Upper lobe of left lung (tissue), 6 donors: ENCODE measurements around the gene MYADML2. TPM values are rescaled to one million over a fixed set of nuclear protein-coding genes. Genes with fewer than 3 reads are reported as not detected.

ENCODE experiments used
- ATAC-seq, 2 donors: fragments of 200-7000 bp; cut with Tn5 transposase; one replicate each; pipeline ENCODE4 v1.9.1; 2022; ENCODE audit warnings: mild to moderate bottlenecking in 2 of 2, moderate library complexity in 2 of 2; ENCODE audit not compliant: low FRiP score in 2 of 2
- DNase-seq, 2 donors: peaks; one replicate each; pipeline ENCODE4 v3.0.0-alpha.2; 2019 to 2020
- H3K27ac ChIP-seq, 4 donors: fragments of 200-600 bp; sonication (generic); one replicate each; pipeline ENCODE4 v1.5.1; 2016 to 2019
- H3K27me3 ChIP-seq, 4 donors: fragments of 200-600 bp; sonication (generic); one replicate each; pipeline ENCODE4 v1.5.1; 2017 to 2019
- H3K36me3 ChIP-seq, 4 donors: fragments of 200-600 bp; sonication (generic); one replicate each; pipeline ENCODE4 v1.5.1; 2016 to 2019
- H3K4me1 ChIP-seq, 4 donors: fragments of 200-600 bp; sonication (generic); one replicate each; pipeline ENCODE4 v1.5.1; 2018 to 2019
- H3K4me3 ChIP-seq, 4 donors: fragments of 200-600 bp; sonication (generic); one replicate each; pipeline ENCODE4 v1.5.1; 2017 to 2019; ENCODE audit warnings: mild to moderate bottlenecking in 2 of 4, moderate library complexity in 1 of 4
- H3K9me3 ChIP-seq, 4 donors: fragments of 200-600 bp; sonication (generic); one replicate each; pipeline ENCODE4 v1.5.1; 2018 to 2019
- EP300 ChIP-seq, 4 donors: sonication (generic); formaldehyde crosslinking; IDR thresholded peaks; one replicate each; pipeline ENCODE4 v1.5.1; 2017; ENCODE audit warnings: antibody characterized with exemption in 4 of 4, control low read depth in 2 of 4
- POLR2A ChIP-seq, 4 donors: fragments of 450-650 bp; IDR thresholded peaks; one replicate each; pipeline ENCODE4 v1.5.1; 2016 to 2017; ENCODE audit warnings: antibody characterized with exemption in 4 of 4, mild to moderate bottlenecking in 2 of 4
- POLR2AphosphoS5 ChIP-seq, 2 donors: sonication (generic); formaldehyde crosslinking; IDR thresholded peaks; one replicate each; pipeline ENCODE4 v1.5.1; 2017; ENCODE audit warnings: antibody characterized with exemption in 2 of 2
- whole genome bisulfite sequencing, 2 donors: methylation state at CpG; one replicate each; pipeline ENCODE4 v1.1.5; 2017 to 2018; 5-methylcytosine and 5-hydroxymethylcytosine counted together
- total RNA-seq, 6 donors: library from RNA; depleted of rRNA in 4 of 6; stranded (reverse); fragments of >200 nt in 4 of 6; gene quantifications; one replicate each; pipeline versions ENCODE4 v1.1.0 to v1.2.1, GENCODE V29; 2016 to 2021
- TF ChIP-seq, protein P1 (sequence below), 6 experiments: fragments of 450-650 bp in 4 of 6; fragments of 200-600 bp in 2 of 6; sonication (generic) in 2 of 6; IDR thresholded peaks; one replicate each; pipeline ENCODE4 v1.5.1; 2016 to 2019; ENCODE audit warnings: antibody characterized with exemption in 6 of 6
- donor health status: DM: no; HTN: no; CAD: no; lungs with moderate emphysema.
- donor health status: DM: no; HTN: yes; CAD: no; lungs with severe emphysema.

MYADML2 gene
- total RNA-seq, 6 donors from 2014 or later: not detected

DNA sequence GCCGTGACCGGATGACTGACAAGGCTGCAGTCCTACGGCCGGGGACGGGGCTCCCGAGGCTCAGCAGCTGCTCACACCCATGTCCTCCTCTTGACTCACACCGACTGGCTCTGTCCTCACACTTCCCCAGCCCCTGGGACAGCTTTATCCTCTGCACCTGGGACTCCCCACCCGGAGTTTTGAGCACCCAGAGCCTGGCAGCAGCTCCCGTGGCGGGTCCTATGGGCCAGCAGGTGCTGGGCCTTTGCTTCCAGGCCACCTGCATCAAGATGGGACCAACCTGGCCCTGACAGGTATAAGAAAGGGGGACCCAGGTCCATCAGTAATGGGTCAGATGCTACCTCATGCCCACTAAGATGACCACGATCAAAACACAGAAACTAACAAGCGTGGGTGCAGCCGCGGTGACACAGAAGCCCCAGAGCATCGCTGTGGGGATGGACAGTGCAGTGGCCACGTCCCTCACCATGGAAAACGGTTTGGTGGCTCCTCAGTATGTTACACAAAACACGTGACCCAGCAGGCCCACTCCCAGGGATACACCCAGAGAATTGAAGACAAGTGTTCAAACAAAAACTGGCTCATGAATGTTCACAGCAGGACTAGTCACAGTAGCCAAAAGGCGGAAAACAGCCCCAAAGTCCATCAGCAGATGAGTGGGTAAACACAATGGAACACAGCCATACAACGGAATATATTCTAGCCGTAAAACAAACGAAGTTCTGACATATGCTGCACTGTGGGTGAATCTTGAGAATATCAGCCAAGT, 17.2 kb upstream of the MYADML2 start:
- Histone ChIP-seq H3K4me1 (peaks cover 30 to 66% (median 39%) of the 10 kb centered on the region in 4 donors), H3K27ac (no peak overlapping the region), H3K9me3 (no peaks in the 10 kb centered on the region), H3K4me3 (no peak overlapping the region), H3K27me3 (peaks cover 1 to 34% (median 15%) of the 10 kb centered on the region in 4 donors), H3K36me3 (no peaks in the 10 kb centered on the region)
- no peak for ATAC-seq
- TF ChIP-seq, protein P1, sequence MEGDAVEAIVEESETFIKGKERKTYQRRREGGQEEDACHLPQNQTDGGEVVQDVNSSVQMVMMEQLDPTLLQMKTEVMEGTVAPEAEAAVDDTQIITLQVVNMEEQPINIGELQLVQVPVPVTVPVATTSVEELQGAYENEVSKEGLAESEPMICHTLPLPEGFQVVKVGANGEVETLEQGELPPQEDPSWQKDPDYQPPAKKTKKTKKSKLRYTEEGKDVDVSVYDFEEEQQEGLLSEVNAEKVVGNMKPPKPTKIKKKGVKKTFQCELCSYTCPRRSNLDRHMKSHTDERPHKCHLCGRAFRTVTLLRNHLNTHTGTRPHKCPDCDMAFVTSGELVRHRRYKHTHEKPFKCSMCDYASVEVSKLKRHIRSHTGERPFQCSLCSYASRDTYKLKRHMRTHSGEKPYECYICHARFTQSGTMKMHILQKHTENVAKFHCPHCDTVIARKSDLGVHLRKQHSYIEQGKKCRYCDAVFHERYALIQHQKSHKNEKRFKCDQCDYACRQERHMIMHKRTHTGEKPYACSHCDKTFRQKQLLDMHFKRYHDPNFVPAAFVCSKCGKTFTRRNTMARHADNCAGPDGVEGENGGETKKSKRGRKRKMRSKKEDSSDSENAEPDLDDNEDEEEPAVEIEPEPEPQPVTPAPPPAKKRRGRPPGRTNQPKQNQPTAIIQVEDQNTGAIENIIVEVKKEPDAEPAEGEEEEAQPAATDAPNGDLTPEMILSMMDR (IDR thresholded peaks at IDR 0.05): no peak
- no peak for TF ChIP-seq POLR2AphosphoS5 (IDR thresholded peaks at IDR 0.05)
- no peak for TF ChIP-seq POLR2A (IDR thresholded peaks at IDR 0.05)
- no peak for TF ChIP-seq EP300 (IDR thresholded peaks at IDR 0.05)
- peak in 1 of 2 donors; percentile 62 for DNase-seq
- WGBS, 2 donors: 75 to 85% methylated on average over 22 of the region's 22 CpGs

DNA sequence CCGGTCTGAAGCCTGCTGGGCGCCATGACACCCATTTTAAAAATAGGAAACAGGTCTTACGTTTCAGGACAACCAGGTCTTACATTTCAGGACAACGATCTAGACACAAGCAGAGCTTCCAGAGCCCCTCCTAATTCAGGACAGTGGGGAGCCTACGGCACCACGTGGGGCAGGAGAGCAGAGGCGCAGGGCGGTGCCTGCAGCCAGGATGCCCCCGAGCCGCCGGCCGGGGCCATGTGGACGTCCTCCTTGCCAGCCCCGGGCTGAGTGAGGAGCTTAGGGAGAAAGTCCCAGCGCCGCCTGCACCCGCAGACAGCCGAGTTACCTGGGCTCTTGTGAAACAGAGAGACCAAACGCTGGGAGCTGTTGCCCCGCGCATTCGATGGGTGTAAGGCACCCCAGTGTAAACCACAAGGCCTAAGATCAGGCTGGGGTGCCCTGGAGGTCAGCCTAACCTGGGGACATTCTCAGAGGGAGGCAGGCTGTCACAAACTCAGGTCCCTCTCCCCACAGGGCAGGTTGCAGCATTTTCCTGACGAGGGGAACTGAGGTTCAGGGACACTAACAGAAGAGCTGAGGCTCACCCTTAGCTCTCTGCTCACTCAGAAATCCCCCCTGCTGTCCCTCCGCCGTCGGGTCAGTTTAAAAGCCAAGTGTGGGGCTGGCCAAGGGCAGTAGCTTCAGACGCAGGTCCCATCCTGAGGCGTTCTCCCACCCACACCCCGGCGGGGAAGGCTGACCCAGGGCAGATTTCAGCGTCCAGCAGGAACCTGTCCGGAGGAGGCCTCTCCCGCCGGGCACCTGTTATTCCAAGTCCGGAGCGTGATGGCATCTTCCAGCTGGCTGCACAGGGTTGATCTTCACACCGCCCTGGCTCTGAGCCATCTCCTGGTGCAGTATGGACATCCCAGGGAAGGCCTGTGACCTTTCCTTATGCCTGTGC, 15.7 kb upstream of the MYADML2 start:
- H3K9me3 ChIP-seq: no peaks in the 10 kb centered on the region
- H3K27ac ChIP-seq: no peak overlapping the region
- TF ChIP-seq, protein P1 (IDR thresholded peaks at IDR 0.05): no peak
- no peak for TF ChIP-seq POLR2AphosphoS5 (IDR thresholded peaks at IDR 0.05)
- TF ChIP-seq POLR2A (IDR thresholded peaks at IDR 0.05): no peak
- no peak for TF ChIP-seq EP300 (IDR thresholded peaks at IDR 0.05)
- H3K4me1 ChIP-seq: peaks cover 24 to 58% (median 33%) of the 10 kb centered on the region in 4 donors
- H3K27me3 ChIP-seq: peaks cover 1 to 43% (median 17%) of the 10 kb centered on the region in 4 donors
- ATAC-seq (no peak), DNase-seq (peak in 1 of 2 donors; percentile 76)
- H3K36me3 ChIP-seq: no peaks in the 10 kb centered on the region
- H3K4me3 ChIP-seq: no peak overlapping the region
- WGBS, 2 donors: 65 to 68% methylated on average over 10 to 37 of the region's 37 CpGs

DNA sequence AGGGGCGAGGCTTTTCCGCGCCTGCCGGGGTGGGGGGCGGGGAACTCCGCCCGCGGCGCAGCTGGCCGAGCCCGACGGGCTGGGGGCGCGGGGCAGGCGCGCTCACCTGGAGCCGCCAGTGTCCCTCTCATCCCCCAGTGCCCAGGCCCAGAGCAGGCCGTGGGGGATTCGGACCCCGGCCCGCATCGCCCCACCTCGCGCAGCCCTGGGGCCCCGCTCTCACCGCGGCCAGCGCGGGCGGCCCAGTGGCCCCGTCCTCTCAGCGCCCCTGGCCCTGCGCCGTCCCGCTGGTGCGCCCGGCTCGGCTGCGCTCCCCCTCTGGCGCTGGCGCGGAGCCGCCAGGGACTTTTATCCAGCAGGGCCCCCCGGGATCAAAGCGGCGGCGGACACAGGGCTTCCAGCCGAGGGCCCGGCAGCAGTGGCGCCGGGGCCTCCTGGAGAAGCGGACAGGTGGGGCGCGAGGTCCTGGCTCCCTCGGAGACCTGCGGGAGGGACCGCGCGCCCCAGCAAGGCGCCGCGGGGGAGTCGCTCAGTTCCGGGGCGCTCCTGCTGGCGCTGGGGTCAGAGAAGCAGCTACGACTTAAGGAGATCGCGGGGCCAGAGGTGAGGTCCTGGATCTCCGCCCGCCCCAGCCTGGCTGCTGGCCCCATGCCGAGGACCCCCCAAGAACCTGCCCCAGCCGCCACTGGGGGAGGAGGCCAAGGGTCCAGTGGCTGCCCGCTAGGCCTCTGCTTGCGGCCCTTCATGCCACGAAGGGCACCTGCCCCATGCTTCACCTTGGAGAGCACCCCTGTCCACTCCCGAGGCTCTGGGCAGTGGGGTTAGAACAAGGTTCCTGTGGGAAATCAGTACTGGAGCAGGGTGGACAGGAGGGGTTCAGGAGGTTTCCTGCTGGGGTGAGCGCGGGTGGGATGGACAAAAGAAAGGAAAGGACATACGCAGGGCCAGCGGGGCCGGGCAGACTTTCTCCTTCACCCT, 14.8 kb upstream of the MYADML2 start:
- Histone ChIP-seq H3K36me3 (no peaks in the 10 kb centered on the region), H3K27ac (no peak overlapping the region), H3K27me3 (peaks cover 1 to 43% (median 17%) of the 10 kb centered on the region in 4 donors), H3K4me1 (peaks cover 14 to 49% (median 24%) of the 10 kb centered on the region in 4 donors), H3K4me3 (peak overlapping the region in 3 of 4 donors; percentile 29 to 57 (median 50)), H3K9me3 (no peaks in the 10 kb centered on the region)
- 49 to 80% methylated on average over 6 to 11 of the region's 82 CpGs for WGBS, 2 donors
- peak in 1 of 2 donors; percentile 83 for DNase-seq
- TF ChIP-seq POLR2A (IDR thresholded peaks at IDR 0.05) (no peak), EP300 (IDR thresholded peaks at IDR 0.05) (no peak), POLR2AphosphoS5 (IDR thresholded peaks at IDR 0.05) (no peak)
- TF ChIP-seq, protein P1 (IDR thresholded peaks at IDR 0.05): no peak
- ATAC-seq: no peak

DNA sequence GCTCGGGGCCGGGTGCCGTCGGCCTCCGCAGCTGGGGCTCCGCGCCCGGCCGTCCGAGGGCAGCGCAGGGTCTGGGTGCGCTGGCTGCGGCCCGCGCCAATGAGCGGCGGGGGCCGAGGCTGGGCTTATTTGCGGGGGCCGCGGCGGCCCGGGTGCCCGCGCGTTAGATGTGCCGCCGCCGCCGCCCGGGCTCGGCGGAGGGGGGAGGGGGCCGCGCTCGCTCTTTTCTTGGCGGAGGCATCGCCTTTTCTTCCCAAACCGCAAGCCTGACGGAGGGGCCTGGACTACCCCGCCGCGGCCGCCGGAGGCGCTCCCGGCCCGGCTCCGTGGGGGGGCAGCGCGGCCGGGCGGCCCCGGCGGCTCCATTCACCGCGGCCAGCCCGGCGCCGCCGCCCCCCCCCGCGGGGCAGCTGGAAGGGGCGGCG, 14.1 kb upstream of the MYADML2 start, which contains the start of gene NOTUM:
Gene NOTUM (minus strand): TSS at position 101 of the 425 bp plus-strand sequence. CDS start 278 bp downstream, outside the sequence.
- peak in 1 of 2 donors; percentile 89 for DNase-seq
- Histone ChIP-seq H3K4me3 (peak within 1 kb of the TSS in 3 of 4 donors; percentile 50 to 57 (median 52)), H3K9me3 (no peaks in the 10 kb centered on the region), H3K36me3 (no peaks in the 10 kb centered on the region), H3K27ac (peak within 1 kb of the TSS in 1 of 4 donors; percentile 49), H3K4me1 (peaks cover 14 to 42% (median 21%) of the 10 kb centered on the region in 4 donors), H3K27me3 (peaks cover 1 to 43% (median 17%) of the 10 kb centered on the region in 4 donors)
- TF ChIP-seq EP300 (IDR thresholded peaks at IDR 0.05): no peak
- TF ChIP-seq, protein P1 (IDR thresholded peaks at IDR 0.05): peak in 5 of 6 experiments; percentile 34 to 64 (median 43)
- 0% methylated on average over 4 of the region's 65 CpGs; no CpG with 5 or more reads in 1 of the 2 donors for WGBS, 2 donors
- peak in 1 of 2 donors; percentile 46 for ATAC-seq
